GM12874 (cell line): Measurements from ENCODE around the gene C20orf144.

ENCODE experiments used
- CTCF ChIP-seq: IDR thresholded peaks from 2 replicates; pipeline ENCODE4 v1.5.1; 2011; ENCODE audit warnings: low read depth, mild to moderate bottlenecking, control low read depth, low read length, moderate library complexity; ENCODE audit not compliant: insufficient read depth

The C20orf144 gene

GRCh38 chr20:33689973-33690372 lies 27.8 kb downstream of the C20orf144 start:
- TF ChIP-seq CTCF, result no peak

GRCh38 chr20:33693289-33693688 lies 31.2 kb downstream of the C20orf144 start:
- no peak for TF ChIP-seq CTCF

GRCh38 chr20:33693741-33694638 lies 31.9 kb downstream of the C20orf144 start:
- TF ChIP-seq CTCF, result no peak

- no peak for TF ChIP-seq CTCF
Measured at GRCh38 chr20:33694639-33695012, 32.5 kb downstream of the C20orf144 start.

GRCh38 chr20:33696448-33696847 lies 34.3 kb downstream of the C20orf144 start:
- no peak for TF ChIP-seq CTCF

- TF ChIP-seq CTCF, result no peak
Measured at GRCh38 chr20:33697129-33697528, 35.0 kb downstream of the C20orf144 start.

GRCh38 chr20:33701629-33702450 lies 39.7 kb downstream of the C20orf144 start:
- TF ChIP-seq CTCF, result no peak
